ENCODE data around the gene ANKRD55.

ANKRD55 gene

DNA sequence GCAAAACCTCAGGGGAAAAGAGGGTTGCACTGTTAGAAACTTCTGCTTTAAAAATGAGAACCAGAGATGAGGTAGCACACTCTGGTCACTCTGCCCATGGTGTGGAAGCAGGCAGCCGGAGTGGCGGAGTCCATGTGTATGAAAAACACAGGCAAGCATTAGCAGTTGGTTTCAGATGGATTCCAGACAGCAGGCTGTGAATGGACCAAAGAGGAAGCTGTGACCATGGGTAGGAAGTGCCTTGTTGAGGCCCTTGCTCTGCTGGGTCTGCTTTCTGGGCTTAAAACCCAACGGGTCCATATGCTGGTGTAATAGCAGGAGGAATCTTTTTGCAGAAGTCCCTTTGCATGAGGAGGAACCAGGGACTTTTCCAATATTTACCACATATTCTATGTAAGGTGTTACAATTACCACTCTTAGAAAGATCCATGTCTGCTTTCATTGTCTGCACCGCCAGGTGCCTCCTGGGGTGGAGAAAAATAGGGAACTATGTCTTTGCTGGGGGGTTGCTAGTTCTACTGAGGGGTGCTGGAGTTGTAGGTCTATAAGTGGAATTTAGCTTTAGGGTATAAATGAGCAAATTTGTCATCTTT lies 77.0 kb downstream of the ANKRD55 start:
- no peak for TF ChIP-seq ZIC2 (tag by site-specific recombination; IDR thresholded peaks at IDR 0.05)
- TF ChIP-seq ZNF211 (tag by site-specific recombination; IDR thresholded peaks at IDR 0.05; ENCODE audit: low read depth), result no peak
- no peak for TF ChIP-seq ZNF624 (tag by site-specific recombination; IDR thresholded peaks at IDR 0.05)
- no peak for TF ChIP-seq KLF1 (tag by site-specific recombination; IDR thresholded peaks at IDR 0.05)
- no peak for TF ChIP-seq ZNF785 (tag by site-specific recombination; IDR thresholded peaks at IDR 0.05)
- TF ChIP-seq, protein P1, sequence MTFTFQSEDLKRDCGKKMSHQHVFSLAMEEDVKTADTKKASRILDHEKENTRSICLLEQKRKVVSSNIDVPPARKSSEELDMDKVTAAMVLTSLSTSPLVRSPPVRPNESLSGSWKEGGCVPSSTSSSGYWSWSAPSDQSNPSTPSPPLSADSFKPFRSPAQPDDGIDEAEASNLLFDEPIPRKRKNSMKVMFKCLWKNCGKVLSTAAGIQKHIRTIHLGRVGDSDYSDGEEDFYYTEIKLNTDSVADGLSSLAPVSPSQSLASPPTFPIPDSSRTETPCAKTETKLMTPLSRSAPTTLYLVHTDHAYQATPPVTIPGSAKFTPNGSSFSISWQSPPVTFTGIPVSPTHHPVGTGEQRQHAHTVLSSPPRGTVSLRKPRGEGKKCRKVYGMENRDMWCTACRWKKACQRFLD (tag by site-specific recombination; IDR thresholded peaks at IDR 0.05), result no peak
- no peak for TF ChIP-seq ZNF530 (tag by site-specific recombination; IDR thresholded peaks at IDR 0.05; ENCODE audit: low read depth)
- no peak for TF ChIP-seq BCL11B (tag by site-specific recombination; IDR thresholded peaks at IDR 0.05; ENCODE audit: low read depth)
- TF ChIP-seq, protein P2, sequence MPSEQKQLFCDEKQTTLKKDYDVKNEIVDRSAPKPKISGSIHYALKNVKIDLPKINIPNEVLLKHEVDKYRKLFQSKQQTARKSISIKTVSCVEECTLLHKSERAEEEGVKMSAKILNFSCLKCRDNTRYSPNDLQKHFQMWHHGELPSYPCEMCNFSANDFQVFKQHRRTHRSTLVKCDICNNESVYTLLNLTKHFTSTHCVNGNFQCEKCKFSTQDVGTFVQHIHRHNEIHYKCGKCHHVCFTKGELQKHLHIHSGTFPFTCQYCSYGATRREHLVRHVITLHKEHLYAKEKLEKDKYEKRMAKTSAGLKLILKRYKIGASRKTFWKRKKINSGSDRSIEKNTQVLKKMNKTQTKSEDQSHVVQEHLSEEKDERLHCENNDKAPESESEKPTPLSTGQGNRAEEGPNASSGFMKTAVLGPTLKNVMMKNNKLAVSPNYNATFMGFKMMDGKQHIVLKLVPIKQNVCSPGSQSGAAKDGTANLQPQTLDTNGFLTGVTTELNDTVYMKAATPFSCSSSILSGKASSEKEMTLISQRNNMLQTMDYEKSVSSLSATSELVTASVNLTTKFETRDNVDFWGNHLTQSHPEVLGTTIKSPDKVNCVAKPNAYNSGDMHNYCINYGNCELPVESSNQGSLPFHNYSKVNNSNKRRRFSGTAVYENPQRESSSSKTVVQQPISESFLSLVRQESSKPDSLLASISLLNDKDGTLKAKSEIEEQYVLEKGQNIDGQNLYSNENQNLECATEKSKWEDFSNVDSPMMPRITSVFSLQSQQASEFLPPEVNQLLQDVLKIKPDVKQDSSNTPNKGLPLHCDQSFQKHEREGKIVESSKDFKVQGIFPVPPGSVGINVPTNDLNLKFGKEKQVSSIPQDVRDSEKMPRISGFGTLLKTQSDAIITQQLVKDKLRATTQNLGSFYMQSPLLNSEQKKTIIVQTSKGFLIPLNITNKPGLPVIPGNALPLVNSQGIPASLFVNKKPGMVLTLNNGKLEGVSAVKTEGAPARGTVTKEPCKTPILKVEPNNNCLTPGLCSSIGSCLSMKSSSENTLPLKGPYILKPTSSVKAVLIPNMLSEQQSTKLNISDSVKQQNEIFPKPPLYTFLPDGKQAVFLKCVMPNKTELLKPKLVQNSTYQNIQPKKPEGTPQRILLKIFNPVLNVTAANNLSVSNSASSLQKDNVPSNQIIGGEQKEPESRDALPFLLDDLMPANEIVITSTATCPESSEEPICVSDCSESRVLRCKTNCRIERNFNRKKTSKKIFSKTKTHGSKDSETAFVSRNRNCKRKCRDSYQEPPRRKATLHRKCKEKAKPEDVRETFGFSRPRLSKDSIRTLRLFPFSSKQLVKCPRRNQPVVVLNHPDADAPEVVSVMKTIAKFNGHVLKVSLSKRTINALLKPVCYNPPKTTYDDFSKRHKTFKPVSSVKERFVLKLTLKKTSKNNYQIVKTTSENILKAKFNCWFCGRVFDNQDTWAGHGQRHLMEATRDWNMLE (tag by site-specific recombination; conservative IDR thresholded peaks at IDR 0.05; ENCODE audit: low read depth), result no peak
- TF ChIP-seq, protein P3, sequence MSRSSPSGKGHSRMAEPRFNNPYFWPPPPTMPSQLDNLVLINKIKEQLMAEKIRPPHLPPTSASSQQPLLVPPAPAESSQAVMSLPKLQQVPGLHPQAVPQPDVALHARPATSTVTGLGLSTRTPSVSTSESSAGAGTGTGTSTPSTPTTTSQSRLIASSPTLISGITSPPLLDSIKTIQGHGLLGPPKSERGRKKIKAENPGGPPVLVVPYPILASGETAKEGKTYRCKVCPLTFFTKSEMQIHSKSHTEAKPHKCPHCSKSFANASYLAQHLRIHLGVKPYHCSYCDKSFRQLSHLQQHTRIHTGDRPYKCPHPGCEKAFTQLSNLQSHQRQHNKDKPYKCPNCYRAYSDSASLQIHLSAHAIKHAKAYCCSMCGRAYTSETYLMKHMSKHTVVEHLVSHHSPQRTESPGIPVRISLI (tag by site-specific recombination; IDR thresholded peaks at IDR 0.05), result no peak
- no peak for TF ChIP-seq ZNF670 (tag by site-specific recombination; IDR thresholded peaks at IDR 0.05; ENCODE audit: low read depth)
- TF ChIP-seq BCL11A (tag by site-specific recombination; IDR thresholded peaks at IDR 0.05; ENCODE audit: low read depth), result no peak
- TF ChIP-seq, protein P4, sequence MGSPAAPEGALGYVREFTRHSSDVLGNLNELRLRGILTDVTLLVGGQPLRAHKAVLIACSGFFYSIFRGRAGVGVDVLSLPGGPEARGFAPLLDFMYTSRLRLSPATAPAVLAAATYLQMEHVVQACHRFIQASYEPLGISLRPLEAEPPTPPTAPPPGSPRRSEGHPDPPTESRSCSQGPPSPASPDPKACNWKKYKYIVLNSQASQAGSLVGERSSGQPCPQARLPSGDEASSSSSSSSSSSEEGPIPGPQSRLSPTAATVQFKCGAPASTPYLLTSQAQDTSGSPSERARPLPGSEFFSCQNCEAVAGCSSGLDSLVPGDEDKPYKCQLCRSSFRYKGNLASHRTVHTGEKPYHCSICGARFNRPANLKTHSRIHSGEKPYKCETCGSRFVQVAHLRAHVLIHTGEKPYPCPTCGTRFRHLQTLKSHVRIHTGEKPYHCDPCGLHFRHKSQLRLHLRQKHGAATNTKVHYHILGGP (tag by site-specific recombination; IDR thresholded peaks at IDR 0.05), result no peak
- TF ChIP-seq, protein P5, sequence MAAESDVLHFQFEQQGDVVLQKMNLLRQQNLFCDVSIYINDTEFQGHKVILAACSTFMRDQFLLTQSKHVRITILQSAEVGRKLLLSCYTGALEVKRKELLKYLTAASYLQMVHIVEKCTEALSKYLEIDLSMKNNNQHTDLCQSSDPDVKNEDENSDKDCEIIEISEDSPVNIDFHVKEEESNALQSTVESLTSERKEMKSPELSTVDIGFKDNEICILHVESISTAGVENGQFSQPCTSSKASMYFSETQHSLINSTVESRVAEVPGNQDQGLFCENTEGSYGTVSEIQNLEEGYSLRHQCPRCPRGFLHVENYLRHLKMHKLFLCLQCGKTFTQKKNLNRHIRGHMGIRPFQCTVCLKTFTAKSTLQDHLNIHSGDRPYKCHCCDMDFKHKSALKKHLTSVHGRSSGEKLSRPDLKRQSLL (tag by site-specific recombination; IDR thresholded peaks at IDR 0.05), result no peak
- no peak for TF ChIP-seq ZBTB1 (tag by site-specific recombination; IDR thresholded peaks at IDR 0.05)
- TF ChIP-seq, protein P6, sequence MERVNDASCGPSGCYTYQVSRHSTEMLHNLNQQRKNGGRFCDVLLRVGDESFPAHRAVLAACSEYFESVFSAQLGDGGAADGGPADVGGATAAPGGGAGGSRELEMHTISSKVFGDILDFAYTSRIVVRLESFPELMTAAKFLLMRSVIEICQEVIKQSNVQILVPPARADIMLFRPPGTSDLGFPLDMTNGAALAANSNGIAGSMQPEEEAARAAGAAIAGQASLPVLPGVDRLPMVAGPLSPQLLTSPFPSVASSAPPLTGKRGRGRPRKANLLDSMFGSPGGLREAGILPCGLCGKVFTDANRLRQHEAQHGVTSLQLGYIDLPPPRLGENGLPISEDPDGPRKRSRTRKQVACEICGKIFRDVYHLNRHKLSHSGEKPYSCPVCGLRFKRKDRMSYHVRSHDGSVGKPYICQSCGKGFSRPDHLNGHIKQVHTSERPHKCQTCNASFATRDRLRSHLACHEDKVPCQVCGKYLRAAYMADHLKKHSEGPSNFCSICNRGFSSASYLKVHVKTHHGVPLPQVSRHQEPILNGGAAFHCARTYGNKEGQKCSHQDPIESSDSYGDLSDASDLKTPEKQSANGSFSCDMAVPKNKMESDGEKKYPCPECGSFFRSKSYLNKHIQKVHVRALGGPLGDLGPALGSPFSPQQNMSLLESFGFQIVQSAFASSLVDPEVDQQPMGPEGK (tag by site-specific recombination; IDR thresholded peaks at IDR 0.05), result no peak
- H3K4me1 ChIP-seq (ENCODE audit: control insufficient read depth, insufficient read depth, low read length), result no peaks in the 10 kb centered on the region
- H3K4me3 ChIP-seq (ENCODE audit: low read depth, low read length), result no peak overlapping the region
- H3K27ac ChIP-seq (ENCODE audit: extremely low read depth, low read depth, low read length), result no peak overlapping the region
- ChIA-PET CTCF (no interaction called here), POLR2A (no interaction called here)
- H3K36me3 ChIP-seq (ENCODE audit: control insufficient read depth in 2 of 2, insufficient read depth in 1 of 2, low read length in 2 of 2), result no peaks in the 10 kb centered on the region
- H3K9me3 ChIP-seq (ENCODE audit: control insufficient read depth, insufficient read depth, low read depth, low read length), result no peaks in the 10 kb centered on the region

Data from HEK293 (cell line).